ENCODE measurements around the gene NID2. TPM values are rescaled to one million over a fixed set of nuclear protein-coding genes. Genes with fewer than 3 reads are reported as not detected.

The NID2 gene
- total RNA-seq, 1 donor from 2014 or later = 42.5 TPM

DNA sequence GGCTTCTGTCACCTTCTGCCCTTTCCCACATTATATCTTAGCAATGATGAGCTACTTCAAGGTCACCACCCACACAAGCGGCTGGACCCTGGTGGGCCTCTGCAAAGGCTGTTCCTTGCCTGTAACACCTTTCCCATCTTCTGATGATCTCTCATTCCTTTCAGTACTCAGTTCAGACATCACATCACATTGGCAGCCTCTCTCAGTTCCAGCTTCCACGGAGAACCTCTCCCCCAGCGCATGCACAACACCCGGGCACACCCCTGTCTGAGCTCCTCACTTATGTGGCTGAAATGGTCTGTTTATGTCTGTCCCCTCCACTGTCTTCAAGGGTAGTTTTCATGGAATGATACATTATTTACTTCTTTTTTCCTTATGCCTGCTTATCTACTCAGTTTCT lies 6.5 kb upstream of the NID2 start:
- Mint-ChIP-seq H3K27ac (ENCODE audit: unreplicated experiment) (peak overlapping the region; percentile 2), H3K36me3 (ENCODE audit: low read depth) (no peaks in the 10 kb centered on the region), H3K4me3 (no peak overlapping the region), H3K27me3 (ENCODE audit: low read depth) (peaks cover 16% of the 10 kb centered on the region), H3K4me1 (peaks cover 18% of the 10 kb centered on the region), H3K9me3 (no peaks in the 10 kb centered on the region)
- no peak for DNase-seq (ENCODE audit: low read depth, low spot score)
- TF ChIP-seq CTCF (conservative IDR thresholded peaks at IDR 0.05) = no peak

DNA sequence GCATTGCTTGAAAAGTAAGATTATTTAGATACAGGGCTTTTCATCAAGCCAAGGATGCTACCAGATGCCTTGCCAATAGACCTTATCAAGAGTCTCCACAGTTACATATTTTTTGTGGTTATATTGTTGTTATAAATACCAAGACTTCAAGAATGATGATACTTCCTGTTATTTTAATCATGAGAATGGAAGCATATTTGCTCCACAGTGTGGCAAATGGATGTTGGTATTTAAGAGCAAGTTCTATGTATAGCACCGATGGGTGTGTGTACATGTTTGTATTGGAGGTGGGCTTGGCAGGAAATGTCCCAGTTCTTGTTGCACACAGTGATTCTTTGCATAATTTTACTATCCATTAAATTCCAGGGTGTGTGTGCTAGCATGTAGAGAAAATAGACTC lies 4.4 kb upstream of the NID2 start:
- DNase-seq (ENCODE audit: low read depth, low spot score) = no peak
- peaks cover 31% of the 10 kb centered on the region for H3K27me3 Mint-ChIP-seq (ENCODE audit: low read depth)
- no peaks in the 10 kb centered on the region for H3K9me3 Mint-ChIP-seq
- no peak overlapping the region for H3K4me3 Mint-ChIP-seq
- no peak for TF ChIP-seq CTCF (conservative IDR thresholded peaks at IDR 0.05)
- H3K27ac Mint-ChIP-seq (ENCODE audit: unreplicated experiment) = no peak overlapping the region
- H3K4me1 Mint-ChIP-seq = peaks cover 11% of the 10 kb centered on the region
- no peaks in the 10 kb centered on the region for H3K36me3 Mint-ChIP-seq (ENCODE audit: low read depth)

- H3K36me3 Mint-ChIP-seq (ENCODE audit: low read depth) = no peaks in the 10 kb centered on the region
- H3K27me3 Mint-ChIP-seq (ENCODE audit: low read depth) = peaks cover 40% of the 10 kb centered on the region
- H3K4me1 Mint-ChIP-seq = peaks cover 19% of the 10 kb centered on the region
- H3K9me3 Mint-ChIP-seq = no peaks in the 10 kb centered on the region
- DNase-seq (ENCODE audit: low read depth, low spot score) = no peak
- no peak overlapping the region for H3K4me3 Mint-ChIP-seq
- no peak overlapping the region for H3K27ac Mint-ChIP-seq (ENCODE audit: unreplicated experiment)
- TF ChIP-seq CTCF (conservative IDR thresholded peaks at IDR 0.05) = no peak
Measured at GRCh38 chr14:52072266-52072780, 3.5 kb upstream of the NID2 start.

GRCh38 chr14:52071675-52072074 lies 2.8 kb upstream of the NID2 start:
- Mint-ChIP-seq H3K4me1 (peaks cover 19% of the 10 kb centered on the region), H3K36me3 (ENCODE audit: low read depth) (no peaks in the 10 kb centered on the region), H3K9me3 (no peaks in the 10 kb centered on the region), H3K4me3 (peak overlapping the region; percentile 51), H3K27me3 (ENCODE audit: low read depth) (peaks cover 45% of the 10 kb centered on the region), H3K27ac (ENCODE audit: unreplicated experiment) (no peak overlapping the region)
- peak; percentile 17 for TF ChIP-seq CTCF (conservative IDR thresholded peaks at IDR 0.05)
- no peak for DNase-seq (ENCODE audit: low read depth, low spot score)

DNA sequence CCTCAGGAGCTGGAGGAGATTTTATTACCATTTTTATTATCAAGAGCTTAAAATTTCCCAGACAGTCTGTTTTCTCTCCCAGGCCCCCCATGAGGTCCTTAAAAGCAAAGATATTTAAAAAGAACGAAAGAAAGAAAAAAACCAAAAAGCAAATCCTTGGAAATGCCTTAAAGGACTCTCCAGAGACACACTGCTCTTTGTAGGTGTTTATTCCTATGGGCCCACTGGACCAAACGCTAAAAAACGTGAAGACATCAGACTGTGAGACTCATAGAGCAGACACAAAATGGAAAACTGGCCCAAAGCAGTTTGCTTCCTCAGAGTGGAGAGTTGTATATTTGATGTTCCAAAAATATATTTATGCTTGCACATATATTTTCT lies 1.2 kb upstream of the NID2 start:
- peak overlapping the region; percentile 89 for H3K4me3 Mint-ChIP-seq
- no peak for TF ChIP-seq CTCF (conservative IDR thresholded peaks at IDR 0.05)
- H3K36me3 Mint-ChIP-seq (ENCODE audit: low read depth) = no peaks in the 10 kb centered on the region
- no peak for DNase-seq (ENCODE audit: low read depth, low spot score)
- H3K4me1 Mint-ChIP-seq = peaks cover 19% of the 10 kb centered on the region
- H3K9me3 Mint-ChIP-seq = no peaks in the 10 kb centered on the region
- no peak overlapping the region for H3K27ac Mint-ChIP-seq (ENCODE audit: unreplicated experiment)
- peaks cover 49% of the 10 kb centered on the region for H3K27me3 Mint-ChIP-seq (ENCODE audit: low read depth)
